Umbilical cord (tissue), 2 donors: ENCODE data around the gene LSAMP. TPM values are rescaled to one million over a fixed set of nuclear protein-coding genes. Genes with fewer than 3 reads are reported as not detected.

Experiments used
- DNase-seq: peaks from one replicate; pipeline ENCODE4 v3.0.0-alpha.2; 2015; ENCODE audit warnings: low spot score
- total RNA-seq: library from RNA; depleted of rRNA; stranded (reverse); fragments of >200 nt; gene quantifications from one replicate; pipeline ENCODE4 v1.2.3, GENCODE V29; 2014; ENCODE audit warnings: low replicate concordance; ENCODE audit not compliant: insufficient read depth

LSAMP gene
- total RNA-seq, 1 donor from 2014 or later: 20.5 TPM

DNA sequence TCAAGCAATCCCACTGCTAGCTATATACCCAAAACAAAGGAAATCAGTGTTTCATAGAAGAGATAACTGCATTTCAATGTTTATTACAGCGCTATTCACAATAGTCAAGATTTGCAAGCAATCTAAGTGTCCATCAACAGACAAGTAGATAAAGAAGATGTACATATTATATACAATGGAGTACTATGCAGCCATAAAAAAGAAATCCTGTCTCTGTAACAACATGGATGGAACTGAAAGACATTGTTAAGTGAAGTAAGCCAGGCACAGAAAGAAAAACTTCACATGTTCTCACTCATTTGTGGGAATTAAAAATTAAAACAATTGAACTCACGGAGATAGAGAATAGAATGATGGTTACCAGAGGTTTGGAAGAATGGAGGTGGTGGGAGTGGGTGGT, 89.2 kb downstream of the LSAMP start:
- DNase-seq: no peak

DNA sequence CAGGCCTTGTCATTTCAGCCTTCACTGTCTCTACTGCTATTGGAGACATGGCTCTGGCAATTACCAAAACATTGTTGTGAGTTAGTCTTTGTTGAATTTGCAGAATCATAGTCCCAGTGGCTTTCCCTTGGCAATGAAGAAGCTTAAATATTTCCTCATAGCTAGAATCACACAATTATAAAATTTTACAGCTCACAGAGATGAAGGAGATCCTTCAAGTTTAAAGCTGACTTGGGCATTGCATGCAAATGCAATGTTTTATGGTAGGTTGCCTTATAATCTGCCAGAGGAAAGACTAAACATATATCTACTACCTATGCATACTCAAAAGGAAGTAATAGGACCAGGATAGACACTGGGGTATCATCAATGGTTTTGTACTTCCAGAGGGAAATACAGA, 90.9 kb downstream of the LSAMP start:
- no peak for DNase-seq

DNA sequence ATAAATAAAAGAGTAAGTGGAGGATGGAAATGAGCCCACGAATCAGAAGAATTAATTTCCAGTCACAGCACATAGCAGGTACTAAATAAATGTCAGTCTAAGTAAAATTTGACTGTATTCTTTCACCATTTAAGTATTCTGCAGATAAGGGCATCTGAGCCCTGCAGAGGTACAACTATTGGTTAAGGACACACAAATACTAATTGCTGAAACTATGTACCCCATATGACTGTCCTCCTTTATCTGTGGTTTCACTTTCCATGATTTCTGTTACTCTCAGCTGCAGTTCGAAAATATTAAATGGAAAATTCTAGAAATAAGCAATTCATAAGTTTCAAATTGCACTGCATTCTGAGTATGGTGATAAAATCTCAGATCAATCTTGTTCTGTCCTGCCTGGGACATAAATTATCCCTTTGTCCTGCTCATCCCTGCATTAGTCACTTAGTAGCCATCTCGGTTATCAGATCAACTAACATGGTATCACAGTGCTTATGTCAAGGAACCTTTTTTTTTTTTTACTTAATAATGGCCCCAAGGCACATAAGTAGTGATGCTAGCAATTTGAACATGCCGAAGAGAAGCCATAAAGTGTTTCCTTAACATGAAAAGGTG, 95.1 kb downstream of the LSAMP start:
- no peak for DNase-seq

- no peak for DNase-seq
Measured at GRCh38 chr3:116348216-116348615, 97.1 kb downstream of the LSAMP start.

- no peak for DNase-seq
Measured at GRCh38 chr3:116342499-116342898, 102.8 kb downstream of the LSAMP start.

- DNase-seq: no peak
Measured at GRCh38 chr3:116341899-116342298, 103.4 kb downstream of the LSAMP start.

- no peak for DNase-seq
Measured at GRCh38 chr3:116341381-116341780, 103.9 kb downstream of the LSAMP start.

GRCh38 chr3:116340680-116341216, 104.5 kb downstream of the LSAMP start:
- DNase-seq: peak; percentile 35

DNA sequence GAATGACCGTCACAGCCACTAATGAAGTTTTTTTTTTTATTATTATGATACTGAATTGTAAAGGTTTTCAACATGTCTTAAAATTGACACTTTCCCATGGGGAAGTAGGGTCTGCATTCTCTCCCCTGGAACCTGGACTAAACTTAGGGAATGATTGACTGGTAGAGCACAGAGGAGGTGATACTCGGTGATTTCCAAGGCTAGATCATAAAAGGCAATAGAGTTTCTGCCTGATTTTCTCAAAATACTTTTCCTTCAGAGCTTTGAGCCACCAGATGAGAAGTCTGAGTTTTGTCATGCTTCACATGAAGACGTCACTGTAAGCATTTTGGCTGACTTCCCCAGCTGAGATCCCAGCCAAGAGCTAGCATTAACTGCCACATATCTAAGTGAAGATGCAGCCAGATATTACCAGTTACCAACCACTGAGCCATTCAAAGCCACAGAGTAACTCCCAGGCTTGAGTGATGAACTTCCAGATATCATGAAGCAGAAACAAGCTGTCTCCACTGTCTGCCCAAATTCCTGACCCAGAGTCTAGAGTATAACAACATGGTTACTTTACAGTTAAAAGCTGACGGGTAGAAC, 105.8 kb downstream of the LSAMP start:
- DNase-seq: peak; percentile 97

DNA sequence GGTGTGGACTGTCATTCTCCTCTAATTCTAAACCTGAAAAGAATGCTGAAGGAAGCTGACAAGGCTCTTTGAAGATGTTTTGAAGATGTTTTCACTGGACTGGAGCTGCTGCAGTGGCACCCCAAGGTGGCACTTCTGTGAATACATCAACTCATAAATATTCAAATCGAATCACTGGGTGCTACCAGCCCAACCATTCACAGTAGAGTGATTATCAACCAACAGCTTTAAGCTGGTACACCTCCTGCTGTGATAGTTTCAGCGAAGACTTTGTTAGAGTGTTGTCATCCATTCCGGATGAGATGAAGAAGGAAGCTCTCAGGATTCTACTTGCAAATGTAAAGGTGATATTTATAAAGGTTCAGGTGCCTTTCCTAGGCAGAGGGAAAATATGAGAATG, 106.6 kb downstream of the LSAMP start:
- DNase-seq: no peak

GRCh38 chr3:116337229-116337628, 108.1 kb downstream of the LSAMP start:
- DNase-seq: no peak

- DNase-seq: no peak
Measured at GRCh38 chr3:116331380-116331779, 113.9 kb downstream of the LSAMP start.

DNA sequence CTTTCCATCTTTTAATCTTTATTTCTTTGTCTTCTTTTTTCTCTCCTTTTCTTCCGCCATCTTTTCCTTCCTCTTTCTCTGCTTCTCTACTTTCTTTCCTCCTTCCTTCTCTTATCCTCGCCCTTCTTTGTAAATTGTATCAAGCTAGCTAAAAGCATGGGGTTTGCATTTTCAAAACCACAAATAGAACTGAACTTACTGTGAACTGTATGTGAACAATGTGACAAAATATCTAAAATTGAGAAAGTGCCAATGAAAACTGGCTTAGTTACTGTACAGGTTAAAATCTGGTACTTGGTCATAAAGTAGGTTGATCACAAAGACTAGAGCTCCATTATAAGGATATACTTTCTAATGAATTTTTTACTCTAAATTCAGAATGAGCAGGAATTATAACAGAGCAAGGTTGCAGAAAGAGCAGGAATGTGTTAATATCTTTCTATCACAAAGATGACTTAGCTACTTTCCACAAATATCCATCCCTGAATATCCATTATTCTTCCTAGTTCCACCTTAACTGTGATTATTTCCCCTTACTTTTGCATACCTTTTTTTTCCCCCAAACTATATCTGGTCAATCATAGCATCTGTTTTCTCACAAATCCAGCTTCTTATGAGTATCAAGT, 122.4 kb downstream of the LSAMP start:
- no peak for DNase-seq

- DNase-seq: no peak
Measured at GRCh38 chr3:116318370-116318769, 126.9 kb downstream of the LSAMP start.

- no peak for DNase-seq
Measured at GRCh38 chr3:116316771-116317170, 128.5 kb downstream of the LSAMP start.

DNA sequence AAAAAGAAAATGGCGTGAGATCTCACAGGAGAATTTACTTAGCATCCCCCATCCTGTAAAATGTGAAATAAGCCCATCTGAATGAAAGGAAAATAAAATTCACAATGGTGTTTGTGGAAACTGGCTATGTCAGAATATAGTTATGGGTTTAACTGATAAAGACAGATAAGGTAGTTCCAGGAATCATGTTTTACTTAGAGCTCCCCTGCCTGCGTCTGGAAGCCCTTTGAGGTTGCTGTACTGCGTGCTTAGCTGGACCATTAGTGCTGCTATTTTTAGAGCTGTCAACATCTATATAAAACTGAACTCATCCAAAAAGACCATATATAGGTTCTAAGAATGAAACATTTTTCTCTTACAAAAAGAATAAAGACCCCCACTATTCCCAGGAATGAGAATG, 130.8 kb downstream of the LSAMP start:
- peak; percentile 83 for DNase-seq

DNA sequence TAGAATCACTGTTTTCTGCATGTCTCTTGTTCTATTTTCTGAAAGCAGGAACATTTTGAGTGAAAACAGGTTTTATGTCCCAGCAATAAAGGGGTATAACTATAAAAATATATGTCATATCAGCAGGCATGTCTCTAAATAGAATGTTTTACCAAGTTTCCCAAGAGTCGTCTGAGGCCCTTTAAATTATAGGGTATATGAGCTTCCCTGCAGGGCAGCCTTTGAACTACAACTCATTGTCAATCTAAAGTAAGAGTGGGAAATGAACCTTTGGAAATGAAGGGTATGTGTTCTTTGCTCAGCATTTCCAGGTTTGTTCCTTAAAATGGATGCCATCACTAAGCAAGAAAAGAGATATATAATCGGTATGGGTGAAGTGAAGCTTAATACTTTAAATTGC, 138.6 kb downstream of the LSAMP start:
- no peak for DNase-seq

- DNase-seq: no peak
Measured at GRCh38 chr3:116306149-116306548, 139.1 kb downstream of the LSAMP start.

GRCh38 chr3:116302087-116302747, 143.1 kb downstream of the LSAMP start:
- no peak for DNase-seq

GRCh38 chr3:116301422-116301821, 143.9 kb downstream of the LSAMP start:
- no peak for DNase-seq

DNA sequence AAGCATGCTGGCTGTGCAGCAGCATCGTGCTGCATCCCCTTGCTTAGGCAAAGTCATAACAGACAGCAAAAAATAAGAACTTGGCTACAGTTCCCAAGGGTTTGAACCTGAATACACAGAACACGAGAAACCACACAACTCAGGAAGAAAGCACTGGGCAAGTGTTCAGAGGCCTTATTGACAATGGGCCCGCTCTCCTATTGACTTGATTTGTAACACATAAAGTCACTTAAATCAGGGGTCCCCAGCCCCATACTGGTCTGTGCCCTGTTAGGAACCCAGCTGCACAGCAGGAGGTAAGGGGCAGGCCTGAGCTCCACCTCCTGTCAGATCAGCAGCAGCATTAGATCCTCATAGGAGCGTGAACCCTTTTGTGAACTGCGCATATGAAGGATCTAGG, 145.1 kb downstream of the LSAMP start:
- DNase-seq: no peak

DNA sequence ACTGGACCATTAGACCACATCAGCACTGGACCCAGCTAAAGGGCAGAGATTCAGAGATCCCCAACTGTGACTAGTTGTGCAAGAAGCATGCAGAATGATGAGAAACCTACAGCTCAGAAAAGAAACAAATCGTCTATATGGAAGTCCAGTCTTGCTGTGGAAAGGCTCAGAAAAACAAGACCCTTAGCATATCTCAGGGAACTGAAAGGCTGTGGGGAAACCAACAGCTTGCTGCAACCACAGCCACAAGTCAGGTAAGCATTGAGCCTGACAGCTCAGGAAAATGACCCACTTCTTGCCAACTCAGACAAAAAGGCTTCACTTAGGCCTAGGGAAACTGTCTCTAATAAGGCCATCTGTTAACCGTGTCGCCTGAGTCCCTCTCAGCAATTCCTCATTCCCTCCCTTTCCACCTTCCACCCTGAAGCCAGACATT, 145.6 kb downstream of the LSAMP start:
- DNase-seq: no peak
